Adipocyte (in vitro differentiated cells): ENCODE results near the gene TRPM3.
A peak's percentile ranks its signal among the peaks of the same experiment; 100 is the strongest.

ENCODE experiments used
- DNase-seq: peaks from one replicate; pipeline ENCODE4 v3.0.0-alpha.2; 2015; ENCODE audit warnings: low read depth
- H3K27me3 ChIP-seq: replicated peaks from 2 replicates; pipeline ENCODE4 v1.7.0; 2013; ENCODE audit warnings: mild to moderate bottlenecking, low read length, moderate library complexity; ENCODE audit not compliant: control insufficient read depth, insufficient read depth
- H3K36me3 ChIP-seq: 2 replicates; pipeline ENCODE4 v1.7.0; 2013; ENCODE audit warnings: low read length, mild to moderate bottlenecking, moderate library complexity; ENCODE audit not compliant: control insufficient read depth, insufficient read depth, severe bottlenecking
- H3K4me1 ChIP-seq: 2 replicates; pipeline ENCODE4 v1.7.0; 2013; ENCODE audit warnings: mild to moderate bottlenecking, low read length, moderate library complexity; ENCODE audit not compliant: control insufficient read depth, insufficient read depth
- H3K4me3 ChIP-seq: 2 replicates; pipeline ENCODE4 v1.7.0; 2013; ENCODE audit warnings: mild to moderate bottlenecking, low read length, moderate library complexity
- H3K9ac ChIP-seq: 2 replicates; pipeline ENCODE4 v1.7.0; 2013; ENCODE audit warnings: mild to moderate bottlenecking, low read length, moderate library complexity
- H3K9me3 ChIP-seq: 2 replicates; pipeline ENCODE4 v1.7.0; 2013; ENCODE audit warnings: mild to moderate bottlenecking, low read length, moderate library complexity; ENCODE audit not compliant: control insufficient read depth

TRPM3 gene

GRCh38 chr9:70492319-70492777, 629.1 kb downstream of the TRPM3 start:
- peaks cover 15% of the 10 kb centered on the region for H3K4me1 ChIP-seq
- no peaks in the 10 kb centered on the region for H3K9me3 ChIP-seq
- no peaks in the 10 kb centered on the region for H3K36me3 ChIP-seq
- no peak for DNase-seq
- no peak overlapping the region for H3K9ac ChIP-seq
- H3K27me3 ChIP-seq: no peaks in the 10 kb centered on the region
- H3K4me3 ChIP-seq: no peak overlapping the region

GRCh38 chr9:70491426-70492318, 629.7 kb downstream of the TRPM3 start:
- Histone ChIP-seq H3K4me3 (no peak overlapping the region), H3K27me3 (no peaks in the 10 kb centered on the region), H3K4me1 (peaks cover 15% of the 10 kb centered on the region), H3K9me3 (no peaks in the 10 kb centered on the region), H3K36me3 (no peaks in the 10 kb centered on the region), H3K9ac (no peak overlapping the region)
- no peak for DNase-seq

GRCh38 chr9:70490478-70490877, 630.9 kb downstream of the TRPM3 start:
- no peaks in the 10 kb centered on the region for H3K36me3 ChIP-seq
- H3K4me1 ChIP-seq: peaks cover 22% of the 10 kb centered on the region
- no peaks in the 10 kb centered on the region for H3K27me3 ChIP-seq
- no peaks in the 10 kb centered on the region for H3K9me3 ChIP-seq
- no peak for DNase-seq
- no peak overlapping the region for H3K4me3 ChIP-seq
- no peak overlapping the region for H3K9ac ChIP-seq

GRCh38 chr9:70488793-70489105, 632.7 kb downstream of the TRPM3 start:
- peak overlapping the region; percentile 59 for H3K9ac ChIP-seq

GRCh38 chr9:70488098-70488792, 633.2 kb downstream of the TRPM3 start:
- H3K36me3 ChIP-seq: no peaks in the 10 kb centered on the region
- DNase-seq: peak; percentile 47
- H3K4me3 ChIP-seq: no peak overlapping the region
- peak overlapping the region; percentile 59 for H3K9ac ChIP-seq
- no peaks in the 10 kb centered on the region for H3K9me3 ChIP-seq
- no peaks in the 10 kb centered on the region for H3K27me3 ChIP-seq
- peaks cover 37% of the 10 kb centered on the region for H3K4me1 ChIP-seq

More at GRCh38 chr9:70488793-70489105, 632.7 kb downstream of the TRPM3 start:
- DNase-seq: peak; percentile 43
- H3K9me3 ChIP-seq: no peaks in the 10 kb centered on the region
- no peaks in the 10 kb centered on the region for H3K27me3 ChIP-seq
- no peak overlapping the region for H3K4me3 ChIP-seq
- peaks cover 37% of the 10 kb centered on the region for H3K4me1 ChIP-seq
- no peaks in the 10 kb centered on the region for H3K36me3 ChIP-seq

GRCh38 chr9:70486127-70486526, 635.3 kb downstream of the TRPM3 start:
- Histone ChIP-seq H3K4me3 (no peak overlapping the region), H3K4me1 (peaks cover 45% of the 10 kb centered on the region)
- no peak for DNase-seq

GRCh38 chr9:70485273-70485858, 636.1 kb downstream of the TRPM3 start:
- H3K27me3 ChIP-seq: no peaks in the 10 kb centered on the region
- H3K9me3 ChIP-seq: no peaks in the 10 kb centered on the region
- no peak overlapping the region for H3K4me3 ChIP-seq
- H3K36me3 ChIP-seq: no peaks in the 10 kb centered on the region
- peaks cover 53% of the 10 kb centered on the region for H3K4me1 ChIP-seq
- peak overlapping the region; percentile 49 for H3K9ac ChIP-seq
- no peak for DNase-seq

More at GRCh38 chr9:70486127-70486526, 635.3 kb downstream of the TRPM3 start:
- Histone ChIP-seq H3K9me3 (no peaks in the 10 kb centered on the region), H3K27me3 (no peaks in the 10 kb centered on the region), H3K36me3 (no peaks in the 10 kb centered on the region), H3K9ac (no peak overlapping the region)

- Histone ChIP-seq H3K4me1 (peaks cover 61% of the 10 kb centered on the region), H3K9me3 (no peaks in the 10 kb centered on the region), H3K27me3 (no peaks in the 10 kb centered on the region), H3K4me3 (no peak overlapping the region), H3K9ac (peak overlapping the region; percentile 49), H3K36me3 (no peaks in the 10 kb centered on the region)
- peak; percentile 84 for DNase-seq
Measured at GRCh38 chr9:70484232-70485130, 636.9 kb downstream of the TRPM3 start.

GRCh38 chr9:70481471-70481870, 640.0 kb downstream of the TRPM3 start:
- H3K36me3 ChIP-seq: no peaks in the 10 kb centered on the region
- H3K4me1 ChIP-seq: peaks cover 65% of the 10 kb centered on the region
- H3K4me3 ChIP-seq: peak overlapping the region; percentile 71
- no peaks in the 10 kb centered on the region for H3K27me3 ChIP-seq
- H3K9ac ChIP-seq: peak overlapping the region; percentile 88
- DNase-seq: no peak
- no peaks in the 10 kb centered on the region for H3K9me3 ChIP-seq

- H3K4me3 ChIP-seq: peak overlapping the region; percentile 71
- H3K9me3 ChIP-seq: no peaks in the 10 kb centered on the region
- no peaks in the 10 kb centered on the region for H3K27me3 ChIP-seq
- peak overlapping the region; percentile 88 for H3K9ac ChIP-seq
- H3K36me3 ChIP-seq: no peaks in the 10 kb centered on the region
- DNase-seq: peak; percentile 87
- peaks cover 60% of the 10 kb centered on the region for H3K4me1 ChIP-seq
Measured at GRCh38 chr9:70480405-70480980, 640.9 kb downstream of the TRPM3 start.
